OCI-LY7 (cell line): ENCODE data around the gene MYMK. TPM values are rescaled to one million over a fixed set of nuclear protein-coding genes. Genes with fewer than 3 reads are reported as not detected.

Source experiments
- BruUV-seq: library from RNA; stranded (reverse); fragments of 400-500 nt; replicated peaks from 2 replicates; lab custom pipeline; 2021; lab: Mats Ljungman, UMichigan
- CTCF ChIA-PET: fragments of 300-600 bp; sonication (Branson Sonifier 250); formaldehyde crosslinking; loops from one replicate; lab custom pipeline; 2022; ENCODE audit warnings: antibody characterized with exemption; ENCODE audit not compliant: unreplicated experiment; lab: Charles Lee
- POLR2A ChIA-PET: fragments of 300-600 bp; sonication (Branson Sonifier 250); formaldehyde crosslinking; loops from one replicate; lab custom pipeline; 2022; ENCODE audit warnings: antibody characterized with exemption; lab: Charles Lee
- DNase-seq: peaks from one replicate; pipeline ENCODE4 v3.0.0-alpha.2; 2015; ENCODE audit warnings: low spot score
- H2AFZ ChIP-seq: fragments of 200-600 bp; sonication (generic), shearing (Covaris generic); 2 replicates; pipeline ENCODE4 v1.6.1; 2014; ENCODE audit warnings: mild to moderate bottlenecking, antibody characterized with exemption, low read length, moderate library complexity
- H3K27ac ChIP-seq: fragments of 200-600 bp; sonication (generic); 2 replicates; pipeline ENCODE4 v1.5.1; 2014; ENCODE audit warnings: mixed run types, low read depth, mild to moderate bottlenecking, moderate library complexity, low read length, inconsistent platforms; ENCODE audit not compliant: poor library complexity, severe bottlenecking
- H3K36me3 ChIP-seq: fragments of 200-600 bp; sonication (generic); 2 replicates; pipeline ENCODE4 v1.6.1; 2014; ENCODE audit warnings: mild to moderate bottlenecking, antibody characterized with exemption, low read length, moderate library complexity, mixed read lengths; ENCODE audit not compliant: insufficient read depth
- H3K4me1 ChIP-seq: fragments of 200-600 bp; sonication (generic); 2 replicates; pipeline ENCODE4 v1.5.1; 2014; ENCODE audit warnings: mild to moderate bottlenecking, low read length; ENCODE audit not compliant: insufficient read depth, poor library complexity, severe bottlenecking
- H3K4me2 ChIP-seq: fragments of 200-600 bp; sonication (generic); 2 replicates; pipeline ENCODE4 v1.6.1; 2014; ENCODE audit warnings: mild to moderate bottlenecking, low read length
- H3K4me3 ChIP-seq: fragments of 200-600 bp; sonication (generic); 2 replicates; pipeline ENCODE4 v1.5.1; 2014; ENCODE audit warnings: mild to moderate bottlenecking, low read depth, low read length; ENCODE audit not compliant: poor library complexity, severe bottlenecking
- H3K79me2 ChIP-seq: fragments of 200-600 bp; sonication (generic); 2 replicates; pipeline ENCODE4 v1.6.1; 2016; ENCODE audit warnings: low read depth, mild to moderate bottlenecking, low read length, moderate library complexity, mixed read lengths; ENCODE audit not compliant: insufficient read depth
- H3K9me2 ChIP-seq: fragments of 200-600 bp; sonication (generic); 2 replicates; pipeline ENCODE4 v1.6.1; 2016; ENCODE audit warnings: mild to moderate bottlenecking, low read length, mixed read lengths; ENCODE audit not compliant: insufficient read depth
- H3K9me3 ChIP-seq: fragments of 200-600 bp; sonication (generic); 2 replicates; pipeline ENCODE4 v1.6.1; 2014; ENCODE audit warnings: mild to moderate bottlenecking, mixed run types, low read length, mixed read lengths
- H4K20me1 ChIP-seq: fragments of 200-600 bp; sonication (generic); 2 replicates; pipeline ENCODE4 v1.6.1; 2014; ENCODE audit warnings: mild to moderate bottlenecking, antibody characterized with exemption, low read length, moderate library complexity, mixed read lengths; ENCODE audit not compliant: insufficient read depth
- EZH2phosphoT487 ChIP-seq: fragments of 200-600 bp; sonication (generic); IDR thresholded peaks from 2 replicates; pipeline ENCODE4 v1.6.1; 2018; ENCODE audit warnings: low read depth, borderline replicate concordance, mild to moderate bottlenecking, mixed run types, antibody characterized with exemption, low read length, moderate library complexity, mixed read lengths
- intact Hi-C: fragments of 100-400 bp; cut with micrococcal nuclease; formaldehyde crosslinking; loops from one replicate; pipeline ENCODE4 v1.10.0; 2022; ENCODE audit not compliant: unreplicated experiment
- total RNA-seq, 2 experiments: library from RNA; depleted of rRNA in 1 of 2; stranded (reverse); fragments of >200 nt in 1 of 2; shearing (Covaris generic) in 1 of 2; gene quantifications; 2 replicates each; pipeline ENCODE4 v1.2.3, GENCODE V29; 2014 to 2022
- TF ChIP-seq, protein P1 (sequence below): fragments of 200-600 bp; sonication (generic); conservative IDR thresholded peaks from 2 replicates; pipeline ENCODE4 v1.5.1; 2014; ENCODE audit warnings: mild to moderate bottlenecking, antibody characterized with exemption, low read length, moderate library complexity, mixed read lengths

Gene MYMK
- total RNA-seq, 2 experiments from 2014 or later, result not detected

DNA sequence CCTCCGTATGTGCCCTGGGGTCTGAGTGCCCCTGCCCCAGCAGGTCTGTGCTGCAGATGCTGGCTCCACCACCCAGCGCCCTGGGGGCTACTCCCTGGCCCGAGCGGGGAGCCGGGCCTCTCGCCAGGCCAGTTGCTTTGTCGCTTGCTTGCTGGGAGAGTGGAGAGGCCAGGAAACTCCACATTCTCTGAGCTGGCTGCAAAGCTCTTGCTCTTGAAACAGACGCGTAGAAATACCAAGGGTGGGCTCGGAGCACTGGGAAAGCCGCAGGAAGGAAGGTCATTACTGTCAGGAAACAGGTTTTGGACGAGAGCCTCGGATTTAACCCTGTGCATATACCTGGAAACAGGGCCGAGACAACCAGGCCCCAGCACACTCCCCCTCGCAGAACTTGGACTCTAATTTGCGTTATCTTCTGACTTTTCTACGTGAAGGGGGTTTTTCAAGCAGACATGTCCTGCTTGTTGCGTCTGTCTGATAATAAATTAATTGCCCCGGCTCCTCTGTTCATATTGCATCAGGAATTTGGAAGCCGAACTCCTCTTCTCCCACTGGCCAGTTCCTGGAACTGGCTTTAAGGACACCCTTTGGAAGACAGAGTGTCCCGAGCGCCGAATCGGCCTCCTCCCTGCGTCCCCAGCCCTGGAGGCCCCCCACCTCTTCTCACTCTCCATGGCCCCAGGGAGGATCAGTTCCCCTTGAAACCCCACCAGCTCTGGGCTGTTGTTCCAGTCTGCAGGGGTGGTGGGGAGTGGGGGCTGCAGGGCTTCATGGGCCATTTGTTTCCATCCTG is 20.9 kb upstream of the MYMK start:
- ChIA-PET CTCF (no interaction called here), POLR2A (no interaction called here)
- Histone ChIP-seq H3K4me3 (no peak overlapping the region), H3K79me2 (no peaks in the 10 kb centered on the region), H3K4me2 (no peak overlapping the region), H3K4me1 (peaks cover 11% of the 10 kb centered on the region), H3K9me2 (no peaks in the 10 kb centered on the region), H2AFZ (no peak overlapping the region), H3K27ac (no peak overlapping the region), H3K36me3 (no peaks in the 10 kb centered on the region), H3K9me3 (no peaks in the 10 kb centered on the region), H4K20me1 (no peaks in the 10 kb centered on the region)
- TF ChIP-seq, protein P1, sequence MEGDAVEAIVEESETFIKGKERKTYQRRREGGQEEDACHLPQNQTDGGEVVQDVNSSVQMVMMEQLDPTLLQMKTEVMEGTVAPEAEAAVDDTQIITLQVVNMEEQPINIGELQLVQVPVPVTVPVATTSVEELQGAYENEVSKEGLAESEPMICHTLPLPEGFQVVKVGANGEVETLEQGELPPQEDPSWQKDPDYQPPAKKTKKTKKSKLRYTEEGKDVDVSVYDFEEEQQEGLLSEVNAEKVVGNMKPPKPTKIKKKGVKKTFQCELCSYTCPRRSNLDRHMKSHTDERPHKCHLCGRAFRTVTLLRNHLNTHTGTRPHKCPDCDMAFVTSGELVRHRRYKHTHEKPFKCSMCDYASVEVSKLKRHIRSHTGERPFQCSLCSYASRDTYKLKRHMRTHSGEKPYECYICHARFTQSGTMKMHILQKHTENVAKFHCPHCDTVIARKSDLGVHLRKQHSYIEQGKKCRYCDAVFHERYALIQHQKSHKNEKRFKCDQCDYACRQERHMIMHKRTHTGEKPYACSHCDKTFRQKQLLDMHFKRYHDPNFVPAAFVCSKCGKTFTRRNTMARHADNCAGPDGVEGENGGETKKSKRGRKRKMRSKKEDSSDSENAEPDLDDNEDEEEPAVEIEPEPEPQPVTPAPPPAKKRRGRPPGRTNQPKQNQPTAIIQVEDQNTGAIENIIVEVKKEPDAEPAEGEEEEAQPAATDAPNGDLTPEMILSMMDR, result no peak
- no peak for TF ChIP-seq EZH2phosphoT487
- BruUV-seq, result no TSS peak
- DNase-seq, result no peak
- intact Hi-C loops, result no loop called here

DNA sequence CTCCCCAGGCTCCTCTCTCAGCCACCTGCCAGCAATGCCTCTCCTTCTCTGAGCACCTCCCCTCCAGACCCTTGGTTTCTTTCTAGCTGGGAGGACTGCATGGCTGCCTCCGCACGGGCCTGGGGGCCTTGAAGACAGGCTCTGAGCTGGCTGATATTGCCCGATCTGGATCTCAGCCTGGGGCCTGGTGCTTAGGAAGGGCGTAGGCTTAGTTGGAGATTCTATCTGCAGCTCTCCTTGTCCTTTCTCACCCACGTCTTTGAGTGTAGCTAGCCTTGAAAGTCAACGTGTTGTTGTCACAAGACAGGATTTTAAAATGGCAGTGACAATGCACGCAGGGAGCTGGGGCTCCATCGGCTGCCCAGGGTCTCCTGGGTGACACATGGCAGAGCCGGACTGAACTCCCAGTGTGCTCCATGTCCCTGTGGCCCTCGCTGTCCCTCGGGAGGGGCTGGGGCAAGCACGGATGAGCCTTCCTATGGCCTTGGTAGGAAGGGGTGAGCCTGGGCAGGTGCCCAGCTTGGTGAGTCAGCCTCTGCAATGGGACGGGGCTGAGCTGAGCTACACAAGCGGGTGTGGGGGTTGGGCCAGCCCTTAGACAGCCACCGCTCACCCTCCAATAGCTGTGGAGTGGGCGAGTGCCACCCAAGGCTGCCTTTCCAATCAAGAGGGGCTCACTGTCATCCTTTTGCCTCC is 19.2 kb upstream of the MYMK start:
- intact Hi-C loops, result no loop called here

More for the DNA sequence above, 19.2 kb upstream of the MYMK start:
- no peaks in the 10 kb centered on the region for H3K79me2 ChIP-seq
- no peaks in the 10 kb centered on the region for H3K9me3 ChIP-seq
- H4K20me1 ChIP-seq, result no peaks in the 10 kb centered on the region
- H2AFZ ChIP-seq, result no peak overlapping the region
- no peak overlapping the region for H3K4me2 ChIP-seq
- CTCF ChIA-PET, result interaction anchor here (0.5 kb wide), 2 partner anchors 55 to 1810 kb away, joined by 3 read pairs; no protein-coding TSS in a partner anchor
- no peak overlapping the region for H3K27ac ChIP-seq
- no peak for DNase-seq
- H3K9me2 ChIP-seq, result no peaks in the 10 kb centered on the region
- POLR2A ChIA-PET, result no interaction called here
- peaks cover 16% of the 10 kb centered on the region for H3K4me1 ChIP-seq
- no peak overlapping the region for H3K4me3 ChIP-seq
- TF ChIP-seq, protein P1, result no peak
- TF ChIP-seq EZH2phosphoT487, result no peak
- BruUV-seq, result no TSS peak
- no peaks in the 10 kb centered on the region for H3K36me3 ChIP-seq
